GM18951 (cell line): ENCODE data around the gene FGD2.

Experiments used
- POLR2A ChIP-seq: IDR thresholded peaks from 4 replicates; pipeline ENCODE4 v1.6.1; 2011; ENCODE audit warnings: mild to moderate bottlenecking; ENCODE audit not compliant: insufficient read length, insufficient read depth; ENCODE audit errors: extremely low read depth
- in situ Hi-C: fragments of 300-500 bp; cut with MboI; formaldehyde crosslinking; loops from one replicate; pipeline ENCODE4 v1.12.0; 2022; ENCODE audit warnings: low sequenced_read_pairs, mixed read lengths, inconsistent platforms; ENCODE audit not compliant: unreplicated experiment

The FGD2 gene

GRCh38 chr6:37008484-37009465, 3.3 kb downstream of the FGD2 start:
- in situ Hi-C loops: no loop called here
- TF ChIP-seq POLR2A: no peak

- no peak for TF ChIP-seq POLR2A
- in situ Hi-C loops: no loop called here
These were observed 5.0 kb downstream of the FGD2 start for GRCh38 chr6:37010402-37010892.

- no peak for TF ChIP-seq POLR2A
- in situ Hi-C loops: no loop called here
These were observed 6.4 kb downstream of the FGD2 start for GRCh38 chr6:37011656-37012378.

- in situ Hi-C loops: no loop called here
- no peak for TF ChIP-seq POLR2A
These were observed 8.3 kb downstream of the FGD2 start for GRCh38 chr6:37013516-37014491.

GRCh38 chr6:37014667-37015066, 9.2 kb downstream of the FGD2 start:
- in situ Hi-C loops: no loop called here
- no peak for TF ChIP-seq POLR2A

- TF ChIP-seq POLR2A: no peak
- in situ Hi-C loops: no loop called here
These were observed 10.1 kb downstream of the FGD2 start for GRCh38 chr6:37015532-37015931.

- in situ Hi-C loops: no loop called here
- TF ChIP-seq POLR2A: no peak
These were observed 11.5 kb downstream of the FGD2 start for GRCh38 chr6:37016995-37017394.

- in situ Hi-C loops: no loop called here
- no peak for TF ChIP-seq POLR2A
These were observed 12.2 kb downstream of the FGD2 start for GRCh38 chr6:37017606-37018197.

- in situ Hi-C loops: no loop called here
- no peak for TF ChIP-seq POLR2A
These were observed 13.0 kb downstream of the FGD2 start for GRCh38 chr6:37018198-37019064.

GRCh38 chr6:37019065-37019450, 13.6 kb downstream of the FGD2 start:
- TF ChIP-seq POLR2A: no peak
- in situ Hi-C loops: no loop called here

- in situ Hi-C loops: loop anchor here (10.0 kb wide), 1 partner anchor 184 kb away; no protein-coding TSS in a partner anchor
These were observed 14.9 kb downstream of the FGD2 start for GRCh38 chr6:37020381-37020780.

More at GRCh38 chr6:37020381-37020780, 14.9 kb downstream of the FGD2 start:
- TF ChIP-seq POLR2A: no peak
